Stomach (tissue), 9 donors: Measurements from ENCODE around the gene OPRL1. TPM values are rescaled to one million over a fixed set of nuclear protein-coding genes. Genes with fewer than 3 reads are reported as not detected.

Experiments
- DNase-seq, 2 donors: peaks; one replicate each; pipeline versions ENCODE4 v3.0.0 to v3.0.0-alpha.2; 2013 to 2019
- H3K27ac ChIP-seq, 5 donors: fragments of 200-600 bp in 4 of 5; sonication (generic) in 4 of 5; one replicate each; pipeline ENCODE4 v1.5.1; 2013 to 2019; ENCODE audit warnings: mild to moderate bottlenecking in 1 of 5, moderate library complexity in 1 of 5
- H3K27me3 ChIP-seq, 3 donors: fragments of 200-600 bp; sonication (generic); one replicate each; pipeline ENCODE4 v1.5.1; 2017 to 2019; ENCODE audit warnings: mixed run types in 1 of 3
- H3K36me3 ChIP-seq, 4 donors: fragments of 200-600 bp; sonication (generic); 1 replicate in 3 of 4; 2 replicates in 1 of 4; pipeline ENCODE4 v1.5.1; 2016 to 2019
- H3K4me1 ChIP-seq, 4 donors: fragments of 200-600 bp; sonication (generic); one replicate each; pipeline ENCODE4 v1.5.1; 2016 to 2019
- H3K4me3 ChIP-seq, 4 donors: fragments of 200-600 bp; sonication (generic) in 3 of 4; one replicate each; pipeline ENCODE4 v1.5.1; 2016 to 2019; ENCODE audit warnings: mild to moderate bottlenecking in 1 of 4
- H3K9me3 ChIP-seq, 4 donors: fragments of 200-600 bp; sonication (generic); one replicate each; pipeline ENCODE4 v1.5.1; 2016 to 2019
- EP300 ChIP-seq: sonication (generic); formaldehyde crosslinking; IDR thresholded peaks from one replicate; pipeline ENCODE4 v1.6.1; 2017; ENCODE audit warnings: antibody characterized with exemption
- POLR2A ChIP-seq, 4 donors: fragments of 450-650 bp; IDR thresholded peaks; one replicate each; pipeline ENCODE4 v1.6.1; 2016; ENCODE audit warnings: antibody characterized with exemption in 4 of 4, control low read depth in 2 of 4, mild to moderate bottlenecking in 1 of 4, moderate library complexity in 1 of 4
- POLR2AphosphoS5 ChIP-seq, 3 donors: sonication (generic); formaldehyde crosslinking; IDR thresholded peaks; one replicate each; pipeline ENCODE4 v1.6.1; 2016; ENCODE audit warnings: antibody characterized with exemption in 3 of 3
- WGBS, 5 donors: extraction: QIAGEN DNeasy Blood & Tissue Kit in 3 of 5; methylation state at CpG; one replicate each; pipeline versions ENCODE4 v1.1.5 to v1.1.7; 2013 to 2018; 5-methylcytosine and 5-hydroxymethylcytosine counted together
- intact Hi-C: fragments of 100-400 bp; cut with DNase I; formaldehyde crosslinking; loops from one replicate; pipeline ENCODE4 v1.15.1; 2023; ENCODE audit warnings: low total_unique reads
- polyA plus RNA-seq, 3 donors: library from polyadenylated mRNA; stranded (reverse); fragments of 200-250 nt; gene quantifications; one replicate each; pipeline ENCODE4 v1.2.3, GENCODE V29; 2013
- total RNA-seq, 5 donors: library from RNA; depleted of rRNA; stranded (reverse); fragments of >200 nt; gene quantifications; one replicate each; pipeline versions ENCODE4 v1.1.0 to v1.2.3, GENCODE V29; 2014 to 2016
- TF ChIP-seq, protein P1 (sequence below), 7 experiments: fragments of 450-650 bp in 4 of 7; fragments of 200-600 bp in 3 of 7; sonication (generic) in 3 of 7; IDR thresholded peaks; one replicate each; pipeline ENCODE4 v1.5.1; 2016 to 2019; ENCODE audit warnings: antibody characterized with exemption in 7 of 7, control low read depth in 2 of 7, mild to moderate bottlenecking in 1 of 7
- donor health status: healthy with polysubstance abuse.
- donor health status: Bipolar disorder and iron deficiency.
- donor health status: healthy.

Gene OPRL1
- total and polyA plus RNA-seq, 8 donors: 0.18 to 4.7 (median 0.40) TPM; not detected in 4

DNA sequence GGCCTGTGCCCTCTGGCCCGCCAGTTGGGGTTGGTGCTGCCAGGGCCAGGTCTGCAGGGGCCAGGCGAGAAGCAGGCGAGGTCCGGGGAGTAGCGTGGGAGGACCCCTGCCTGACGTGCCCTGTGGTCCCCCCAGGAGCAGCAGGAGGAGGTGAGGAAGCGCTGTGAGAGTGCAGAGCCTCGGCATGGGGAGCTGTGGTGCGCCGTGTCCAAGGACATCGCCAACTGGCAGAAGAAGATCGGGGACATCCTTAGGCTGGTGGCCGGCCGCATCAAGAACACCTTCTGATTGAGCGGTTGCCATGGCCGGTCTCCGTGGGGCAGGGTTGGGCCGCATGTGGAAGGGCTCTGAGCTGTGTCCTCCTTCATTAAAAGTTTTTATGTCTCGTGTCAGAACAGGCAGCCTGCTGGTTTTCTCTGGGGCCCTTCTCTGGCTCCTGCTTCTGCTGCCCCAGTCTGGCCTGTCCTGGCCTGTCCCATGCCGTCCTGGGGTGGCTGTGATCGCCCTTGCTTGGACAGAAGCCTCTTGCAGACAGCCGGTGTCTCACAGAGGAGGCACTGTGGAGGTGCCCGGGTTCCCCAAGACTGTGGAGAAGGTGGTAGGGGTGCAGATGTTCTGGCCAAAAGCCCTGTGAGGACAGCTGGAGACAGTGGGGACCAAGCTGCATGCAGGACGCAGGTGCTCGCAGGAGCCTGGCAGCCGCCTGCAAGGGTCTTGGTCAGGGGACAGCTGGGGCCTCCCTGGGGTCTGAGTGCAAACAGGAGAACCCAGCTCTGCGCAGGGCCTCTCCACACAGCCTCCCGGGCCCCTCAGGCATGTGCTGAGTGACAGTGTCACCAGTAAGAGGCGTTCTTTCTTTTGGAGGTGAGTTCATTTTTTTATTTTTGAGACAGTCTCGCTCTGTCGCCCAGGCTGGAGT is 46.9 kb upstream of the OPRL1 start:
- Histone ChIP-seq H3K27ac (no peak overlapping the region), H3K36me3 (peaks cover 39 to 78% (median 76%) of the 10 kb centered on the region in 4 donors), H3K4me3 (no peak overlapping the region), H3K27me3 (peaks cover 0 to 26% (median 20%) of the 10 kb centered on the region in 3 donors), H3K9me3 (no peaks in the 10 kb centered on the region), H3K4me1 (peaks cover 5 to 54% (median 24%) of the 10 kb centered on the region in 4 donors)
- no peak for TF ChIP-seq POLR2A (IDR thresholded peaks at IDR 0.05)
- TF ChIP-seq POLR2AphosphoS5 (IDR thresholded peaks at IDR 0.05): no peak
- no peak for TF ChIP-seq EP300
- TF ChIP-seq, protein P1, sequence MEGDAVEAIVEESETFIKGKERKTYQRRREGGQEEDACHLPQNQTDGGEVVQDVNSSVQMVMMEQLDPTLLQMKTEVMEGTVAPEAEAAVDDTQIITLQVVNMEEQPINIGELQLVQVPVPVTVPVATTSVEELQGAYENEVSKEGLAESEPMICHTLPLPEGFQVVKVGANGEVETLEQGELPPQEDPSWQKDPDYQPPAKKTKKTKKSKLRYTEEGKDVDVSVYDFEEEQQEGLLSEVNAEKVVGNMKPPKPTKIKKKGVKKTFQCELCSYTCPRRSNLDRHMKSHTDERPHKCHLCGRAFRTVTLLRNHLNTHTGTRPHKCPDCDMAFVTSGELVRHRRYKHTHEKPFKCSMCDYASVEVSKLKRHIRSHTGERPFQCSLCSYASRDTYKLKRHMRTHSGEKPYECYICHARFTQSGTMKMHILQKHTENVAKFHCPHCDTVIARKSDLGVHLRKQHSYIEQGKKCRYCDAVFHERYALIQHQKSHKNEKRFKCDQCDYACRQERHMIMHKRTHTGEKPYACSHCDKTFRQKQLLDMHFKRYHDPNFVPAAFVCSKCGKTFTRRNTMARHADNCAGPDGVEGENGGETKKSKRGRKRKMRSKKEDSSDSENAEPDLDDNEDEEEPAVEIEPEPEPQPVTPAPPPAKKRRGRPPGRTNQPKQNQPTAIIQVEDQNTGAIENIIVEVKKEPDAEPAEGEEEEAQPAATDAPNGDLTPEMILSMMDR (IDR thresholded peaks at IDR 0.05): no peak
- intact Hi-C loops: no loop called here
- 89 to 96% (median 95%) methylated on average over 24 to 31 of the region's 31 CpGs for WGBS, 5 donors
- DNase-seq: no peak

GRCh38 chr20:64033981-64034493 is 45.8 kb upstream of the OPRL1 start:
- WGBS, 5 donors: 70 to 85% (median 79%) methylated on average over 6 to 11 of the region's 11 CpGs
- H3K27me3 ChIP-seq: peaks cover 0 to 37% (median 29%) of the 10 kb centered on the region in 3 donors
- no peaks in the 10 kb centered on the region for H3K9me3 ChIP-seq
- H3K27ac ChIP-seq: no peak overlapping the region
- peaks cover 16 to 54% (median 35%) of the 10 kb centered on the region in 4 donors for H3K4me1 ChIP-seq
- H3K4me3 ChIP-seq: no peak overlapping the region
- intact Hi-C loops: no loop called here
- TF ChIP-seq EP300: no peak
- peak in 1 of 2 donors; percentile 33 for DNase-seq
- H3K36me3 ChIP-seq: peaks cover 28 to 67% (median 66%) of the 10 kb centered on the region in 4 donors

DNA sequence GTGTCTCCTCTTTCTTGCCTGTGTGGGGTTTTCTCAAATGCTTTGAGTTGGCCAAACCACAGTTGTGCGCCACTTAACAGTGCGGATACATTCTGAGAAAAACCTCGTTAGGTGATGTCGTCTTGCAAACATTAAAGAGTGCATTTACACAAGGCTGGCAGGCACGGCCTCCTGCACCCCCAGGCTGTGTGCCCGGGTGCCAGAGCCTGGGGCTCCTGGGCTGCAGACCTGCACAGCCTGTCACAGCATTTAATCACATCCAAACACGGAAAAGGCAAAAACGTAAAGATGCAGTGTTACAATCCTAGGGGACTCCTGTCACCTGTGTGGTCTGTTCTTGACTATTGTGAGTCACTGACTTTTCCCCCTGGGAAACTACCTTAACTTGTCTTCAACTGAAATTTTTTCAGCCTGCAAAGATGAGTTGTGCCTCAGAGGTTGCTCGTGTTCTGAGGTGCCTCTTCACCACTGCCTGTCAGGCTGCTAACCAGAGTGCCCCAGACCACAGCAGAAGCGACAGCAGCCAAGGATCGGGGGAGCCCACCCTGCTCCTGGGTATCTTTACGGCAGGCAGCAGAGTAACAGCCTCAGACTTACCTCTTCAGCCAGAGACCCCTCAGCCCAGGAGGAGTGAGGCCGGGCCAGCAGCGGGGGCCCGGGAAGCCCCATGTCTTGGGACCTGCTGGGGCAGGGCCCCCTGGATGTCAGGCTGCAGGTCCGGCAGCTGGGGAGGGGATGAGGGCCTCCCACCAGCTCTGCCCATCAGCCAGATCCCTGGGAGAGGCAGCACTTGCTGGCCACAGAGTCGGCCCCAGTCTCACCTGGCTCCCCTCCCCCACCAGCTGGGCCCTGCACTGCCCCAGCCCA is 44.6 kb upstream of the OPRL1 start:
- Histone ChIP-seq H3K4me3 (no peak overlapping the region), H3K4me1 (peaks cover 23 to 54% (median 38%) of the 10 kb centered on the region in 4 donors), H3K36me3 (peaks cover 18 to 54% (median 53%) of the 10 kb centered on the region in 4 donors), H3K9me3 (no peaks in the 10 kb centered on the region), H3K27ac (no peak overlapping the region), H3K27me3 (peaks cover 0 to 49% (median 42%) of the 10 kb centered on the region in 3 donors)
- intact Hi-C loops: no loop called here
- TF ChIP-seq POLR2A (IDR thresholded peaks at IDR 0.05): no peak
- no peak for TF ChIP-seq EP300
- no peak for TF ChIP-seq POLR2AphosphoS5 (IDR thresholded peaks at IDR 0.05)
- TF ChIP-seq, protein P1 (IDR thresholded peaks at IDR 0.05): no peak
- no peak for DNase-seq
- WGBS, 5 donors: 79 to 83% (median 79%) methylated on average over 13 to 17 of the region's 17 CpGs

DNA sequence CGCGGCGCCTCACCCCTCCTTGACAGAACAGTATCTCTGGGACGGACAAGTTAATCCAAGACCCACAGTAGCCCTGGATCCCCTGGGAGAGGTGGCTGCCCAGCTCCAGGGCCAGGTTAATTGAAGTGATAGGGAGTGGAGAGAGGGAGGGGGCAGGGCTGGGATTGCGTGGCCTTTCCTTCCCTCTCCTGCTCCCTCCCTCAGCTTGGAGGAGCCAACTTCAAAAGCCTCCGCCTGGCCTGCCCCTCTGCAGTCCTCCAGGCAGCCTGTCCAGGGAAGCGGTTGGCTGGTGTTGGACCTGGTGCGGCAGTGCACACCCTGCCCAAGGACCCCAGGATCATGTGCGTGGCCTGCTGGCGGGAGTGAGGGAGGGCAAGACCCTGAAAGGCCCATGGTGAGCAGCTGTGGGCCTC is 43.9 kb upstream of the OPRL1 start, which contains the start of gene C20orf204:
TSS of gene C20orf204 (plus strand) at position 250 of the 413 bp plus-strand sequence. CDS start at position 392, 142 bp downstream.
- Histone ChIP-seq H3K4me1 (peaks cover 23 to 48% (median 40%) of the 10 kb centered on the region in 4 donors), H3K4me3 (no peak within 1 kb of the TSS), H3K9me3 (no peaks in the 10 kb centered on the region), H3K27ac (no peak within 1 kb of the TSS), H3K36me3 (peaks cover 16 to 48% (median 47%) of the 10 kb centered on the region in 4 donors), H3K27me3 (peaks cover 0 to 56% (median 48%) of the 10 kb centered on the region in 3 donors)
- WGBS, 5 donors: 58 to 69% (median 65%) methylated on average over 6 to 10 of the region's 10 CpGs
- intact Hi-C loops: no loop called here
- DNase-seq: no peak
- TF ChIP-seq POLR2A (IDR thresholded peaks at IDR 0.05): no peak
- TF ChIP-seq EP300: no peak
